K562 (cell line): ENCODE results near the gene ZNF468. TPM values are rescaled to one million over a fixed set of nuclear protein-coding genes. Genes with fewer than 3 reads are reported as not detected.

Experiments
- C11orf30 ChIP-seq: fragments of 450-650 bp; IDR thresholded peaks from 2 replicates; pipeline ENCODE4 v1.6.1; 2016; ENCODE audit warnings: low read depth, mild to moderate bottlenecking
- GTF2E2 ChIP-seq: fragments of 200-800 bp; sonication (Bioruptor generic); IDR thresholded peaks from 2 replicates; pipeline ENCODE4 v1.6.1; 2016; ENCODE audit warnings: missing genetic modification characterization, missing compliant biosample characterization
- HDAC6 ChIP-seq: IDR thresholded peaks from 2 replicates; pipeline ENCODE4 v1.6.1; 2012; ENCODE audit warnings: low read depth, mild to moderate bottlenecking, control low read depth, inconsistent platforms, low read length, moderate library complexity
- KDM1A ChIP-seq, 2 experiments: fragments of 450-650 bp; IDR thresholded peaks; 2 replicates each; pipeline ENCODE4 v1.6.1; 2016; ENCODE audit warnings: mild to moderate bottlenecking in 2 of 2
- KDM2B ChIP-seq: fragments of 250-450 bp; sonication (Bioruptor Pico); IDR thresholded peaks from 2 replicates; pipeline ENCODE4 v1.8.0; 2021; ENCODE audit warnings: mild to moderate bottlenecking, moderate library complexity
- MTA1 ChIP-seq: fragments of 450-650 bp; IDR thresholded peaks from 2 replicates; pipeline ENCODE4 v1.6.1; 2017; ENCODE audit warnings: borderline replicate concordance
- NFATC3 ChIP-seq: fragments of 450-650 bp; IDR thresholded peaks from 2 replicates; pipeline ENCODE4 v1.6.1; 2017; ENCODE audit warnings: mild to moderate bottlenecking
- NFIX ChIP-seq: fragments of 250-450 bp; sonication (Bioruptor Pico); IDR thresholded peaks from 2 replicates; pipeline ENCODE4 v1.4.0; 2020; ENCODE audit warnings: low read depth, mild to moderate bottlenecking, moderate library complexity
- NR2C2 ChIP-seq, 2 experiments: fragments of 200-800 bp in 1 of 2; sonication (Bioruptor generic) in 1 of 2; sonication (generic) in 1 of 2; formaldehyde crosslinking in 1 of 2; IDR thresholded peaks; 2 replicates each; pipeline versions ENCODE4 v1.6.1 to v1.8.0; 2016 to 2022; ENCODE audit warnings: mild to moderate bottlenecking in 1 of 2, missing compliant biosample characterization in 1 of 2, missing genetic modification characterization in 1 of 2, missing genetic modification reagents in 1 of 2
- OTX1 ChIP-seq: fragments of 450-650 bp; formaldehyde crosslinking; IDR thresholded peaks from 2 replicates; pipeline ENCODE4 v1.4.0; 2022; ENCODE audit warnings: mild to moderate bottlenecking
- YY1 ChIP-seq, 3 experiments: IDR thresholded peaks; 2 replicates each; pipeline ENCODE4 v1.6.1; 2011; ENCODE audit warnings: low read length in 2 of 3, mild to moderate bottlenecking in 2 of 3, moderate library complexity in 2 of 3, borderline replicate concordance in 1 of 3, control low read depth in 1 of 3, low read depth in 1 of 3; ENCODE audit not compliant: insufficient read depth in 3 of 3, insufficient replicate concordance in 2 of 3, control insufficient read depth in 1 of 3, insufficient read length in 1 of 3; ENCODE audit errors: extremely low read depth in 1 of 3
- ZBTB7A ChIP-seq: IDR thresholded peaks from 2 replicates; pipeline ENCODE4 v1.6.1; 2011; ENCODE audit warnings: low read depth, mild to moderate bottlenecking, low read length, moderate library complexity, borderline replicate concordance; ENCODE audit not compliant: control insufficient read depth
- ZNF3 ChIP-seq: fragments of 250-450 bp; sonication (Bioruptor Pico); IDR thresholded peaks from 2 replicates; pipeline ENCODE4 v1.5.0; 2021; ENCODE audit warnings: mild to moderate bottlenecking, moderate library complexity
- ZNF316 ChIP-seq: fragments of 450-650 bp; IDR thresholded peaks from 2 replicates; pipeline ENCODE4 v1.6.1; 2016
- ZNF584 ChIP-seq: fragments of 200-800 bp; sonication (Bioruptor generic); IDR thresholded peaks from 2 replicates; pipeline ENCODE4 v1.6.1; 2016; ENCODE audit warnings: low read depth, mild to moderate bottlenecking, missing genetic modification characterization, missing compliant biosample characterization
- polyA plus RNA-seq, 8 experiments: library from polyadenylated mRNA; depleted of rRNA in 4 of 8; stranded (reverse) in 5 of 8; unstranded in 3 of 8; fragments of >200 nt; fragmentation: Nextera tagmentation in 2 of 8; fragmentation: Illumina TruSeq in 1 of 8; extraction: Ambion mirVana in 2 of 8; extraction: Trizol in 1 of 8; gene quantifications; 2 replicates each; pipeline versions ENCODE4 v1.2.1 to v1.2.3, GENCODE V29; 2011 to 2014; ENCODE audit warnings: inconsistent platforms in 1 of 8, missing spikeins in 1 of 8
- total RNA-seq, 7 experiments: library from RNA; depleted of rRNA in 6 of 7; stranded (reverse); fragments of >200 nt in 6 of 7; fragmentation: Illumina TruSeq in 2 of 7; extraction: Trizol in 2 of 7; gene quantifications; 2 replicates each; pipeline versions ENCODE4 v1.2.1 to v1.2.3, GENCODE V29; 2011 to 2021; ENCODE audit warnings: low replicate concordance in 1 of 7
- TF ChIP-seq, protein P1 (sequence below), 2 experiments: IDR thresholded peaks; 2 replicates each; pipeline ENCODE4 v1.6.1; 2011; ENCODE audit warnings: borderline replicate concordance in 1 of 2, control low read depth in 1 of 2, low read depth in 1 of 2, low read length in 1 of 2, mild to moderate bottlenecking in 1 of 2, mixed read lengths in 1 of 2, moderate library complexity in 1 of 2; ENCODE audit not compliant: insufficient read depth in 1 of 2, insufficient read length in 1 of 2, poor library complexity in 1 of 2, severe bottlenecking in 1 of 2; ENCODE audit errors: extremely low read depth in 1 of 2
- TF ChIP-seq, protein P2 (sequence below): sonication (generic); formaldehyde crosslinking; IDR thresholded peaks from 2 replicates; pipeline ENCODE4 v1.8.0; 2022; ENCODE audit warnings: missing genetic modification reagents, mild to moderate bottlenecking, borderline replicate concordance
- TF ChIP-seq, protein P3 (sequence below): fragments of 250-450 bp; sonication (Bioruptor Pico); IDR thresholded peaks from 2 replicates; pipeline ENCODE4 v1.5.1; 2021; ENCODE audit warnings: mild to moderate bottlenecking
- TF ChIP-seq, protein P4 (sequence below): sonication (generic); formaldehyde crosslinking; IDR thresholded peaks from 2 replicates; pipeline ENCODE4 v1.8.1; 2023; ENCODE audit warnings: mild to moderate bottlenecking, missing genetic modification reagents, moderate library complexity
- TF ChIP-seq, protein P5 (sequence below): sonication (generic); formaldehyde crosslinking; IDR thresholded peaks from 2 replicates; pipeline ENCODE4 v1.8.0; 2023; ENCODE audit warnings: mild to moderate bottlenecking, missing genetic modification reagents

The ZNF468 gene
- total and polyA plus RNA-seq, 9 of the 15 experiments (the other 6 are each of a cell fraction or from before 2014, with no cell fraction given), result 15.9 to 36.2 (median 23.2) TPM

DNA sequence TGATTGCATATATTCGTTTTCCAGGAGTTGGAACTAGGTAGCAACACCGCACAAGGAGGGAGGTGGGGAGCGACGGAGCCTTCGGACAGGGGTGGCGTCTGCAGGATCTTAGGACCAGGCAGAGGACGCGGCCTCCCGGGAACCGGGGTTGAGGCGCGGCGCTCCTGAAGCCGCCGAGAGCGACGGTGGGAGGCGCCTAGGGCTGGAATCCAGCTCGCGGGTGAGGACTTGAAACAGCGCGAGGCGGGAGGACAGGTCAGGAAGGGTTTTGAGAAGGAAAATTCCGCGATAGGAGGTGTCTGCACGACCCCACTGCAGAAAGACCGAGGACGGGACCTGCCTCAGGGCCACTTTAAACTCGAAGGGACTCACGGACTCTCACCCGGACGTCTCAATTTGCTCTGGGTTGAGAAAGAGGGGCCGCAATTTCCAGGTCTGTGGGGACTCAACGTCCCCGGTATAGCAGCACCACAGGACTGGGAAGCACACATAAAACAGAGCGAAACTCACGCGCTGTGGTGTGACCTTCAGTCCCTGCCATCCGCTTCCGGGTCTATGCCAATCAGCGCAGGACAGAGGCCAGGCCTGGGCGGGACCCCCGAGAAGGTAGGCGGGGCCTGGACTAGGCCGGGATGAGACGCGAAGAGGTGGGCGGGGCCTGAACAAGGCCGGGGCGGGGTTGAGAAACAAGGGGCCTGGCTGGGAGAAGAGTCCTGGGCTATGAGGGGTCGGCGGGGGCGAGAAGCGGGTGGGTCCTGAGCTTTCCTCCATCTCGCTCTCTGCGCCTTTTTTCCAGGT lies 39.9 kb upstream of the ZNF468 start, which contains the start of gene ZNF320 (continued):
- TF ChIP-seq, protein P1, sequence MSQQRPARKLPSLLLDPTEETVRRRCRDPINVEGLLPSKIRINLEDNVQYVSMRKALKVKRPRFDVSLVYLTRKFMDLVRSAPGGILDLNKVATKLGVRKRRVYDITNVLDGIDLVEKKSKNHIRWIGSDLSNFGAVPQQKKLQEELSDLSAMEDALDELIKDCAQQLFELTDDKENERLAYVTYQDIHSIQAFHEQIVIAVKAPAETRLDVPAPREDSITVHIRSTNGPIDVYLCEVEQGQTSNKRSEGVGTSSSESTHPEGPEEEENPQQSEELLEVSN (IDR thresholded peaks at IDR 0.05; ENCODE audit: borderline replicate concordance in 1 of 2, extremely low read depth in 1 of 2, insufficient read depth in 1 of 2, insufficient read length in 1 of 2, low read depth in 1 of 2, low read length in 1 of 2, poor library complexity in 1 of 2, severe bottlenecking in 1 of 2), result peak; percentile 54 to 66
- TF ChIP-seq NFIX (CRISPR knock-in tag) (no peak), KDM1A (IDR thresholded peaks at IDR 0.05) (no peak), C11orf30 (peak; percentile 31; the same call in 1 of the 2 replicates), ZNF316 (no peak), ZNF584 (CRISPR knock-in tag) (no peak), OTX1 (CRISPR knock-in tag) (no peak), ZBTB7A (peak; percentile 70), ZNF3 (CRISPR knock-in tag) (no peak), KDM2B (CRISPR knock-in tag) (no peak), GTF2E2 (no peak), HDAC6 (no peak), NFATC3 (no peak), NR2C2 (CRISPR knock-in tag; IDR thresholded peaks at IDR 0.05) (peak; percentile 89), NR2C2 (tag; IDR thresholded peaks at IDR 0.05) (peak; percentile 98), YY1 (IDR thresholded peaks at IDR 0.05; ENCODE audit: borderline replicate concordance in 1 of 3, control insufficient read depth in 1 of 3, extremely low read depth in 1 of 3, insufficient read depth in 3 of 3, insufficient read length in 1 of 3, insufficient replicate concordance in 2 of 3, low read depth in 1 of 3, low read length in 2 of 3) (peak in 1 of 3 experiments; percentile 12), MTA1 (no peak)
- TF ChIP-seq, protein P2, sequence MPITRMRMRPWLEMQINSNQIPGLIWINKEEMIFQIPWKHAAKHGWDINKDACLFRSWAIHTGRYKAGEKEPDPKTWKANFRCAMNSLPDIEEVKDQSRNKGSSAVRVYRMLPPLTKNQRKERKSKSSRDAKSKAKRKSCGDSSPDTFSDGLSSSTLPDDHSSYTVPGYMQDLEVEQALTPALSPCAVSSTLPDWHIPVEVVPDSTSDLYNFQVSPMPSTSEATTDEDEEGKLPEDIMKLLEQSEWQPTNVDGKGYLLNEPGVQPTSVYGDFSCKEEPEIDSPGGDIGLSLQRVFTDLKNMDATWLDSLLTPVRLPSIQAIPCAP, result no peak
- TF ChIP-seq, protein P3, sequence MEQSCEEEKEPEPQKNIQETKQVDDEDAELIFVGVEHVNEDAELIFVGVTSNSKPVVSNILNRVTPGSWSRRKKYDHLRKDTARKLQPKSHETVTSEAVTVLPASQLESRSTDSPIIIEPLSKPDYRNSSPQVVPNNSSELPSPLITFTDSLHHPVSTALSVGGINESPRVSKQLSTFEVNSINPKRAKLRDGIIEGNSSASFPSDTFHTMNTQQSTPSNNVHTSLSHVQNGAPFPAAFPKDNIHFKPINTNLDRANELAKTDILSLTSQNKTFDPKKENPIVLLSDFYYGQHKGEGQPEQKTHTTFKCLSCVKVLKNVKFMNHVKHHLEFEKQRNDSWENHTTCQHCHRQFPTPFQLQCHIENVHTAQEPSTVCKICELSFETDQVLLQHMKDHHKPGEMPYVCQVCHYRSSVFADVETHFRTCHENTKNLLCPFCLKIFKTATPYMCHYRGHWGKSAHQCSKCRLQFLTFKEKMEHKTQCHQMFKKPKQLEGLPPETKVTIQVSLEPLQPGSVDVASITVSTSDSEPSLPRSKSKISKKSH, result no peak
- TF ChIP-seq, protein P4, sequence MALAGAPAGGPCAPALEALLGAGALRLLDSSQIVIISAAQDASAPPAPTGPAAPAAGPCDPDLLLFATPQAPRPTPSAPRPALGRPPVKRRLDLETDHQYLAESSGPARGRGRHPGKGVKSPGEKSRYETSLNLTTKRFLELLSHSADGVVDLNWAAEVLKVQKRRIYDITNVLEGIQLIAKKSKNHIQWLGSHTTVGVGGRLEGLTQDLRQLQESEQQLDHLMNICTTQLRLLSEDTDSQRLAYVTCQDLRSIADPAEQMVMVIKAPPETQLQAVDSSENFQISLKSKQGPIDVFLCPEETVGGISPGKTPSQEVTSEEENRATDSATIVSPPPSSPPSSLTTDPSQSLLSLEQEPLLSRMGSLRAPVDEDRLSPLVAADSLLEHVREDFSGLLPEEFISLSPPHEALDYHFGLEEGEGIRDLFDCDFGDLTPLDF (CRISPR knock-in tag), result peak; percentile 67; the same call in 1 of the 2 replicates
- TF ChIP-seq, protein P5, sequence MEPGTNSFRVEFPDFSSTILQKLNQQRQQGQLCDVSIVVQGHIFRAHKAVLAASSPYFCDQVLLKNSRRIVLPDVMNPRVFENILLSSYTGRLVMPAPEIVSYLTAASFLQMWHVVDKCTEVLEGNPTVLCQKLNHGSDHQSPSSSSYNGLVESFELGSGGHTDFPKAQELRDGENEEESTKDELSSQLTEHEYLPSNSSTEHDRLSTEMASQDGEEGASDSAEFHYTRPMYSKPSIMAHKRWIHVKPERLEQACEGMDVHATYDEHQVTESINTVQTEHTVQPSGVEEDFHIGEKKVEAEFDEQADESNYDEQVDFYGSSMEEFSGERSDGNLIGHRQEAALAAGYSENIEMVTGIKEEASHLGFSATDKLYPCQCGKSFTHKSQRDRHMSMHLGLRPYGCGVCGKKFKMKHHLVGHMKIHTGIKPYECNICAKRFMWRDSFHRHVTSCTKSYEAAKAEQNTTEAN (CRISPR knock-in tag), result 0 out of 2 replicates have a peak, but pooled peaks have one; percentile 53
